GM12874 (cell line): Measurements from ENCODE around the gene RGL3.

Experiments
- CTCF ChIP-seq: IDR thresholded peaks from 2 replicates; pipeline ENCODE4 v1.5.1; 2011; ENCODE audit warnings: low read depth, mild to moderate bottlenecking, control low read depth, low read length, moderate library complexity; ENCODE audit not compliant: insufficient read depth

RGL3 gene

GRCh38 chr19:11426656-11427055 lies 7.5 kb upstream of the RGL3 start:
- TF ChIP-seq CTCF, result no peak

- no peak for TF ChIP-seq CTCF
Measured at GRCh38 chr19:11425719-11426457, 6.8 kb upstream of the RGL3 start.

- no peak for TF ChIP-seq CTCF
Measured at GRCh38 chr19:11423791-11424181, 4.7 kb upstream of the RGL3 start.

GRCh38 chr19:11423164-11423790 lies 4.2 kb upstream of the RGL3 start:
- no peak for TF ChIP-seq CTCF

GRCh38 chr19:11422163-11423065 lies 3.3 kb upstream of the RGL3 start:
- no peak for TF ChIP-seq CTCF

- TF ChIP-seq CTCF, result no peak
Measured at GRCh38 chr19:11421371-11422098, 2.4 kb upstream of the RGL3 start.
